GM18505 (cell line): Measurements from ENCODE around the gene CCN2.

Source experiments
- ATAC-seq: cut with Tn5 transposase; IDR thresholded peaks from one replicate; pipeline ENCODE4 v1.9.1; 2021; ENCODE audit not compliant: unreplicated experiment
- POLR2A ChIP-seq: IDR thresholded peaks from 4 replicates; pipeline ENCODE4 v1.6.1; 2011; ENCODE audit warnings: borderline replicate concordance; ENCODE audit not compliant: insufficient read depth, insufficient read length; ENCODE audit errors: extremely low read depth

CCN2 gene

DNA sequence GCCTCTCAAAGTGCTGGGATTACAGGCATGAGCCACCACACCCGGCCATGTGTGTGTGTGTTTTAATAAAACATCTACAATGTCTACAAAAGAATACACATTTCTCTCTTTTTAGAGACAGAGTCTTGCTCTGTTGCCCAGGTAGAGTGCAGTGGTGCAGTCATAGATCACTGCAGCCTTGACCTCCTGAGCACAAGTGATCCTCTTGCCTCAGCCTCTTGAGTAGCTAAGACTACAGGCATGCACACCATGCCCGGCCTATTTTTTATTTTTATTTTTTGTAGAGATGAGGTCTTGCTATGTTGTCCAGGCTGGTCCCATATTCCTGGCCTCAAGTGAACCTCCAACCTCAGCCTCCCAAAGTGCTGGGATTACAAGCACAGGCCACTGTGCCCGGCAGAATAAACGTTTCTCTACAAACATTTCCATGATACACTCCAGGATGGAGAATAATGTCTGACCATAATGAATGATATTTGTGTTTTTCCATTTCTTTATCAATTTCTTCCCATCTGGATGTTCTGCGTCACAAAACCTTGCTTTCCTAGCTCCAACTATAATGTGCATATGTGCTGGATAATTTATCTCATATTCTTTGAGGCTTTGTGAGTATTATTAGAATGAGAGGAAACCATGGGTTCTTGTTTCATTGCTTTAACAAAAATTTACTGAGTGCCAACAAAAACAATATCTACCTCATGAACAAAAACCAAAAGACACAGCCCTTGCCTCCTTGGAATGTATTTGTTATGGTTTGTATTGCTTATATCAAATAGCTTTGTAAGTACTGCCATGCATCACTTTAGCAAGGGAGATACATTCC is 28.6 kb upstream of the CCN2 start:
- no peak for TF ChIP-seq POLR2A
- ATAC-seq, result no peak

DNA sequence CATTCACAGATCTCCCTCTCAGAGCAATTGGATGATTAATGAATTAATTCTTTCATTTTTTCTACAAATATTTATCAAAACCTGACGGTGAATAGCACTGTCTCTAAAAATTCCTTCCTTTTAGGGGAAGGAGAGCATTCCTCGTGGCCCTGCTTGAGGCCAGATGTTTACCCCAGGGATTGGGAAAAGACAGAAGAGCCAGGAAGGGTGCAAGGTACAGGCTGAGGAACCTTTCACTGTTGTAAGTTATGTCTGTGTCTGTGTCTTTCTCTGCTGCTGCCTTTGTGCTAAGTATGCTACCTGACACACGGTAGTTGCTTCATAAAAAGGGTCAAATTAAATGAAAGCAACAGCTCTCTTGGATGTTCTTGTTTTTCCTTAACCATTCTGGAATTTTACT is 27.4 kb upstream of the CCN2 start:
- ATAC-seq, result no peak
- TF ChIP-seq POLR2A, result no peak

DNA sequence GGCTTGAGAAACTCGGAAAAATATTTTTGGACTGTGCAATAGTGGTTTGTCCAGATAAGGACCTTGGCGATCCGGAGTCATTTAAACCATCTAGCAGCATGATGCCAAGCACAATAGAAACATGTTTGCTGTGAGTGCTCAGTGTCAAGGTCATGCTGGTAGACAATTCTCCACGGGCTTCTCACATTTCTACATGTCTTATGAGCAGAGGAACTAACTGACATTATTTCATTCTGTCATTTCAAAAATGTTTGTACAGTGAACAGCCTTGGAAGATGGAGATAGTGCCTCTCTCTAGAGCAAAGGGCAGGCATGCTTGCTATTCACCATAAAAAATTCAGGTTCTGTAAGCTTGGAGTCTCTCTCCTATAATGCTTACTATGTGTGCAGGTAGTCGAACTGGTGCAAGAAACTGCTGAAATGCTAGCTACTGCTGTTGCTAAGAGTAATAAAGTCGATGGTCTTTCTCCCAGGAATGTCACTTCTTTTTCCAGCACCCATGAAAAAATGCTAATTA is 25.4 kb upstream of the CCN2 start:
- TF ChIP-seq POLR2A, result no peak
- ATAC-seq, result no peak

DNA sequence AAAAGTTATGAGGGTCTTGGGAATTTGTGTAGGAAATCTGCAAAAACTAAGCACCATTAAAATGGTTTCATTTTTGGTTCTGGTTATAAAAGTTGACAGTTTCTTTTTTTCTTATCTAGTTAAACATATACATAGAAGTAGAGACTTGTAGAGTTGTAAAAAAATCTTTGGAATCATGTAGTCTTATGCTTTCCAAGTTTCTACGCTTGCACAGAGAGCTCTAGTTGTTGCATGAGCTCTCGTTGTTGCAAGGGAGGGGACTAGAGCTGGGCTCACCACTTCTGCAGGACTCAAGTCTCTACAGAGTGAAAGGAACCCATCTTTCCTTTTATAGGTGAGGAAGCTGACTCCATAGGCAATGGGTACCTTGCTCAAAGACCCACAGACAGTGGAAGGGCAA is 21.6 kb upstream of the CCN2 start:
- ATAC-seq, result no peak
- TF ChIP-seq POLR2A, result no peak

DNA sequence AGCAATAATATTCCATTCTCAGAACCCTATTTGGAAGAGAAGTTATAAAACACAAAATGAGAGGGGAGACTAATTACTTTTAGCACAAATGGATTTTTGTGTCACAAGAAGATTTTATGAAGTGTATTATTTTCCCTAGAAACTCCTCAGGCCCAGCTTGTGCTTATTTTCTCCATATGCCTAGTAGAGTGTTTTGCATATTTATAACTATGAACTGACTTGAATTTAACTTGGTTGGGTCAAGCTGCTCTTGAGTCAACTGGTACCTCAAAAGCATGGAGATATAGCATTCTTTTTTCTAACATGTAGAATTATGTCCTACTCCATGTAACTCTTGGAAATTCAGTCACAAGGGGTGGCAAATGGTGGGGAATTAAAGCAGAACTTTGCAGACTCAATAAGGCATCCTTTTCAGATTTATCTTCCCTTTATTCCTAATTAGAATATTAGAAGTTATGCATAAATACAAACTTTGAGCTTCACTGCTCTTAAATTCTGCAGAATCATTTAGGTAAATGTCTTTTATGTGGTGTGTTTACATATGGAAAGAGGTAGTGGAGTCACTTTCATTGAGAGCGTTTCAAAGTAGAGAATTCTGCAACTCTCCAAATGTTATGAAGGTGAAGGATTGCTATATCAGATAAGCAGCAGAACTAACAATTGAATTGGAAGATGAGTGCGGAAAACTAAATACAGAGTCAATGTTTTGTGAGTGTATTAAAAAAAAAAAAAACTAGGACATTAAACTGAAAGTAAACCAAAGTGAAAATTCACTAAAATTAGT is 19.1 kb upstream of the CCN2 start:
- no peak for TF ChIP-seq POLR2A
- ATAC-seq, result no peak

DNA sequence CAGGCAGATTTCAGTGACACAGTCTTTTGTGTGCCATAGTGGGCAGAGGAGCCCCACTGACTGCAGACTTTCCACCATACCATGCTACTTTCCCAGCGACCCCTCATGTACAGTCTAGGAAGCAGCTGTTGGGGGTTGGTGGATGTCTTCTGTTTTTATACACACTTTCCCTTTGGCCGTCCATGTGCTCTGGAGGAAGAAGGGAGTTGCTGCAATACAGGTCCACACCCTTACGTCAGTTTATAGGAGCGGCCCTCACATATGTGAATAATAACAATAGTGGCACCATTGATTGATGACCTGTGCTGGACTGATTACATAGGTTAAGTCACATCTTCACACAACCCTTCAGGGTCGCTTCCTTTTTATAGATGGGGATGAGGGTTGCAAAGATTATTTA is 17.5 kb upstream of the CCN2 start:
- TF ChIP-seq POLR2A, result no peak

DNA sequence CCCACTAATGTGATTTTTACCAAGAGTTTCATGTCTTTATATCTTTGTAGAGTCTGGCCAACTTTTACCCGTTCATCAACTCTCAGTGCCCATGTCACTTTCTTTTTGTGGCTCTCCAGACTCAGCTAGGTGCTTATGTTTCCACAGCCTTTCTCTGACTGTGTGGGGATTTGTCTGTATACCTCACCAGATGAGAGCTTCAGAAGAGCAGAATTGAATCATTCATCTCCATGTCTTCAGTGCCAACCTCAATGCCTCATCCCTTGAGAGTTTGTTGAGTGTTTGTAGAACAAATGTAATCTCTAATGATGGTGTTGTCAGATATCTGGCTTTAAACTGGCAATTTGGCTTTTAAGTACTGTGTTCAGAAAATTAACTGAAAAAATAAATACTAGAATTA is 16.8 kb upstream of the CCN2 start:
- no peak for ATAC-seq
- no peak for TF ChIP-seq POLR2A

More for the DNA sequence above, 17.5 kb upstream of the CCN2 start:
- ATAC-seq, result no peak

DNA sequence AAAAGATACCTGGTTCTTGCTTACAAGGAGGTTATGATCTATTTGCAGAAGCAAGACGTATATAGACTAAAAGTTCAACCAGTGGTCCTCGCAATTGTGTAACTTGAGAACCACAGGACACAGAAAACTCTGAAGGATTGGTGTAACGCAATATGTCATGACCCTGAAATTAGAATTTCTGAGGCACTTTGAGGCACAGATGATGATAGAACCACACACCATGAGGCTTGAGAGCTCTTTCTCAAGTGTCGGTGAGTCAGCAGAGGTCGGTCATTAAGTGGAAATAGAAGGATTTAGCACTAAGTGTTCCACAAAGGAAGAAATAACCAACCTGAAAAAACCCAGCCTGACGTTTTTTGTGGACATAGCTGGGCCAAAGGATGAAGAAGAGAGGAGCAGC is 15.3 kb upstream of the CCN2 start:
- no peak for TF ChIP-seq POLR2A
- no peak for ATAC-seq

DNA sequence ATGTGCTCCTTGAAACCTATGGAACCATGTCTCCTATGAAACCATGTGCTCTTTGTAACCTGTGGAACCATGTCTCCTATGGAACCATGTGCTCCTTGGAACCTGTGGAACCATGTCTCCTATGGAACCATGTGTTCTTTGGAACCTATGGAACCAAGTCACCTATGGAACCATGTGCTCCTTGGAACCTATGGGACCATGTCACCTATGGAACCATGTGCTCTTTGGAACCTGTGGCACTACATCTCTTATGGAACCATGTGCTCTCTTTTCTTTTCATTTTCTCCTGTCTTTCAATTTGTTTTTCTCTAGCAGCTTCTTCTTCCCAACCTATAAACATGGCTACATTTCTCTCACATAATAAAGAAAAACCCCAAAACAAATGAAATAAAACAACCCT is 11.9 kb upstream of the CCN2 start:
- ATAC-seq, result no peak
- no peak for TF ChIP-seq POLR2A

DNA sequence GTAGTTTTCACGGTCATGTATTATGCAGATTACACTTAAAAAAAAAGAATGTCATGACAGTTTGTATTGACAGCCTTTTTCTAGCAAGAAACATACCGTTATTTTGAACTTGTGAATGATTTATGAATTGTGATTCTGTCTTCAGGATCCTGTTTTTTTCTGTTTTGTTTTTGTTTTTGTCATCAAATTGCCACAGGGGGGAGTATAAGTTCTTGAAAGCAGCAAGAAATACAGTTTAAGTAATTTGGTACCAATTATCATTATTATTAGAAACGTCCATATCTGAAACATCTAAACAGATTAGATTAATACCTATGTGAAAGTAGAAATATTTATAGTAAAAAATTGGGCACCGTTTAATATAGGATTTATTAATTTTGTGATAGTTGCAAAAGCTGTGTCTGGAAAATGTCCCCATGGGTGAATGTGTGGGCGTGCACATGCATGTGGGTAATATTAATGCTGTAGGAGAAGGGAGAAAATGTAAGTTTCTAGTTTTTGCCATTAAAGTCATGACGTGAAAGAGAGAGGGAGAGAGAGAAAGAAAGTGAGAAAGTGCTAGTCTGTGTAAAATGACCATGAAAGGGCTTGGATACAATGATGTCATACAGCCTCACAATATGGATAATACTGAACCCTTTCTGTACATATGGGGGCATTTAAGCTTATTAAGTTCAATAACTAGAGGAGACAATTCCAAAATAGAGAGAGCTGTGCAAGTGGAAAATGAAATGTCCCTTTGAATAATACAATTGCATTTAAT is 9.4 kb upstream of the CCN2 start:
- no peak for TF ChIP-seq POLR2A
- ATAC-seq, result no peak

DNA sequence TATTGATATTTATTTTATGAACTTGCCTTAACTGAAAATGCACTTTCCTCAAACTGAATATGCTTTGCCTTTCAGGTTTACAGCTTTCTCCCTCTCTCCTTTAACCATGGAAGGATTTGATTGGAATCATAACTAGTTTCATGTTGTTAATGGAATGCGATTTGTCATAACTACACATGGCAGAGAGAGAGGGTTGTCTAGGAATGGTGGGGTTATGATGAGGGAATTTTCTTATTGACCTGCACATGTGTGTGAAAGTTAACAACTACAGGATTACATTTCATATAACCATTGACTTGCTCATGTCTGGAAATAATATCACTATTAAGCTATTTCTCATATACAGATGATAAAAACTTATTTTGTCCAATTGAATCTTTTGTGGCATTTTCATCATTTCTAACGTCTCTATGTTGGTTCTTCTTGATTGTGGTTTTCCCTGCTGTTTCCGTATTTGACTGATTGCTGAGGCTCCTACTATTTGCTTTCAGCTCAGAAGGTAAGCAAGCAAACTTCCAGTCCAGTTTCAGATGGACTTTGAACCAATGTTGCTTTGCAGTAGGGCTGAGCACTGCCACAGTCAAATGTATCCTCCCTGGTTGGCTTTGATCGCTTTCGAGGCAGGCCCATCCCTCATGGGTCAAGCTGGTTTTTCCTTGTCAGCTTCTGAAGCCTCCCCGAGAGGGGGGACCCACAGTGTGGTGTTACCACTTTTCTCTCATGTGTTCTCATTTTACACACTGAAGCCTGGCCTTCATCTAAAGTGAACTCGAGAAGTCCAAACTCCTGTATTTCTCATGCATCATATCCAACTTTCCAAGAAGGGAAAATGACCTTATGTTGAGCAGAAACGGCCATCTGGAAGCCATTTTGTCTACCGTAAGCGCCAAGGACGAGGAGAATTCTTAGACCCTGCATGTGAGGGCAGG is 7.6 kb upstream of the CCN2 start:
- no peak for ATAC-seq
- no peak for TF ChIP-seq POLR2A

DNA sequence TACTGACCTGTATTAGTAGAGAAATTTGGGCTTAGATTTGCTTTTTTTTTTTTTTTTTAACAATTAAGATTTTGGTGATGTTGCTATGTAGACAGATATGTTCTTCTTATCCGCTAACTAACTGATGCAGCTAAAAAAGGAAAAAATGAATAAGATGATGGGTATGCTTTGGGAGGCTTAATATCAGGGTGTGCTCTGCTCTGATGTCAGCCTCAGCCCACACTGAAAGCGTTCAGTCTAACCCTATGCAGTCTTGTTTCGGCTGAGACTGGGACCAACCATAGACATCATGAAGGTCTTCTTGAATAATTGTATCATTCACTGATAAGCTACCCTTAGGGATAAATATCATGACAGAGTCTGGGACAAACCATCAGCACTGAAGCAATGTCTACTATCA is 6.9 kb upstream of the CCN2 start:
- TF ChIP-seq POLR2A, result no peak

More for the DNA sequence above, 6.9 kb upstream of the CCN2 start:
- no peak for ATAC-seq
